ENCODE measurements around the gene FBXO2. TPM values are rescaled to one million over a fixed set of nuclear protein-coding genes. Genes with fewer than 3 reads are reported as not detected.

The FBXO2 gene
- total and polyA plus RNA-seq, 3 donors from 2014 or later: 11.3 to 19.0 (median 17.3) TPM

DNA sequence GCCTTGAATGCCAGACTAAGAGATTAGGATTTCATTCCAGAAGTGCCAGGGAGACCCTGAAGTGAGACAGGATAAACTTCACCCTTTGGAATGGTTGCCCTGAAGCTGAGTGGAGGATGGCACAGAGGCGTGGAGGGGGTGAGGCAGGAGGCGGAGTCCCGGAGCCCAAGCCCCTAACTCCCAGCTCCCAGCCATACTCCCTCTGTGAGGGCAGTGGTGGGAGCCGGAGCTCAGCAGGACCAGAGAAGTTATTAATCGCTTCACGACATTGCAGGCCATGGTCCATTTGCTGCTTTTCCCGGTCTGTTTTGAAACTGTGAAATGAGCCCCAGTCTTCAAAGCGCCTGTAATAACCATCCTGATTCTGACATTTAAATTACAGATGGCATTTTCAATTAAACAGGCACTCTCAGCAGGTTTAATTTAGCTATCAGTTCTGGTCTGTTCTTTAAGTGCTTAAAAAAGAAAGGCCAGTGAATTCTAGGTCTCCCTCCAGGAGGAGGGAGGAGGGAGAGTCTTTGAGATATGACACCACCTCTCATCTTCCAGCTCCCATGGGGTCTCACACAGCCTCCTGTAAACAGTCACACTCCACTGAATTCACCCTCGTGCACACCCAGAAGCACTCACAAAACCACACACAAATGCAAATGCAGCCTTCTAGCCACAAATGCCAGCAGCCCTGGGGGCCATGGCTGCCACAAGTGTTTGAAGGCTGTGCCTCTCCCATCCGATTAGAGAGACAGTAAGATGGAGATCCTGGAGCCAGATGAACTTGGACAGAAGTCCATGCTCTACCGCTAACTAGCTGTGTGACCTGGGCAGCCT is 19.6 kb downstream of the FBXO2 start:
- H3K27ac ChIP-seq: no peak overlapping the region
- no peaks in the 10 kb centered on the region for H3K27me3 ChIP-seq
- H3K9me3 ChIP-seq: no peaks in the 10 kb centered on the region
- TF ChIP-seq POLR2A (IDR thresholded peaks at IDR 0.05): no peak
- TF ChIP-seq, protein P1, sequence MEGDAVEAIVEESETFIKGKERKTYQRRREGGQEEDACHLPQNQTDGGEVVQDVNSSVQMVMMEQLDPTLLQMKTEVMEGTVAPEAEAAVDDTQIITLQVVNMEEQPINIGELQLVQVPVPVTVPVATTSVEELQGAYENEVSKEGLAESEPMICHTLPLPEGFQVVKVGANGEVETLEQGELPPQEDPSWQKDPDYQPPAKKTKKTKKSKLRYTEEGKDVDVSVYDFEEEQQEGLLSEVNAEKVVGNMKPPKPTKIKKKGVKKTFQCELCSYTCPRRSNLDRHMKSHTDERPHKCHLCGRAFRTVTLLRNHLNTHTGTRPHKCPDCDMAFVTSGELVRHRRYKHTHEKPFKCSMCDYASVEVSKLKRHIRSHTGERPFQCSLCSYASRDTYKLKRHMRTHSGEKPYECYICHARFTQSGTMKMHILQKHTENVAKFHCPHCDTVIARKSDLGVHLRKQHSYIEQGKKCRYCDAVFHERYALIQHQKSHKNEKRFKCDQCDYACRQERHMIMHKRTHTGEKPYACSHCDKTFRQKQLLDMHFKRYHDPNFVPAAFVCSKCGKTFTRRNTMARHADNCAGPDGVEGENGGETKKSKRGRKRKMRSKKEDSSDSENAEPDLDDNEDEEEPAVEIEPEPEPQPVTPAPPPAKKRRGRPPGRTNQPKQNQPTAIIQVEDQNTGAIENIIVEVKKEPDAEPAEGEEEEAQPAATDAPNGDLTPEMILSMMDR (IDR thresholded peaks at IDR 0.05): no peak
- DNase-seq: no peak
- no peak overlapping the region for H3K4me3 ChIP-seq
- intact Hi-C loops (cut with DNase I; ENCODE audit: low total_unique reads): no loop called here
- WGBS, 2 donors: 59 to 65% methylated on average over 9 to 11 of the region's 11 CpGs
- no peaks in the 10 kb centered on the region for H3K36me3 ChIP-seq (ENCODE audit: low read depth, missing control alignments)
- no peaks in the 10 kb centered on the region for H3K4me1 ChIP-seq

DNA sequence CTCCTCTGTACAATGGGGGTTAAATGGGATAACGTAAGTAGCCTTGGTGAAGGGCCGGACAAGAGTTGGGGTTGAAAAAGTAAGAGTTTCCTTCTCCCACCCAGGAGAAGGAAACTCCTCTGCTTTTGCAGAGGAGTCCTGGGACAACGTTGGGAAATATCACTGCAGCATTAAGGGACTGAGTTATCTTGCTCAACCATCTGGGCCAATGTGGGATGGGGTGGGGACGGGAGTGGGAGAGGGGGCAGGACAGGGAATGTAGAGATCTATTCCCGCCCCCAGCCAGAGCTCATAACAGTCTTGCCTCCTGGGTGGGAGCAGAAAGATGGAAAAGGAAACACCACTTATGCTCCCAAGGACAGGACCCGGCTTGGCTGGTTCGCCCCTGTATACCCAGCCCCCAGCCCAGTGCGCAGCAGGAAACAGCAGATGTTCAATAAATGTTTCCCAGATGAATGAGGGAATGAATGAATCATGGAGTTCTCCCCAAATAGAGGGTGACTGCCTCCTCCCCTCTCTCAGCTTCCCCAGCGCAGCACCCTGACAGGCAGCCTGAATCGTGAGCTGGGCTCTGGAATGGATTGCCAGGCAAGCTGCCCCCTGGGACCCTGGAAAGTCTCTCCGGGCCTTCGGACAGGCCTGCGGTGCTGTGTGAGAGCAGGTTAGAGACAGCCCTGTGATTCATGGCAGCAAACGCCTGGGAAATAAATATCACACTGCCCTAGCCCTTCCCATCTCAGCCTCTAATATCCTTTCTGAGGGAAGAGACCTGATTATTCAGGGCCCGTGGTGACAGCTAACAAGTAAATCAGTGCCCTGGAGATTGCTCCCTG is 24.8 kb downstream of the FBXO2 start:
- intact Hi-C loops (cut with DNase I; ENCODE audit: low total_unique reads): no loop called here
- no peaks in the 10 kb centered on the region for H3K9me3 ChIP-seq
- no peak for DNase-seq
- no peaks in the 10 kb centered on the region for H3K4me1 ChIP-seq
- H3K27ac ChIP-seq: no peak overlapping the region
- no peak overlapping the region for H3K4me3 ChIP-seq
- 34 to 46% methylated on average over 12 to 15 of the region's 15 CpGs for WGBS, 2 donors
- no peaks in the 10 kb centered on the region for H3K27me3 ChIP-seq
- TF ChIP-seq, protein P1 (IDR thresholded peaks at IDR 0.05): no peak
- TF ChIP-seq POLR2A (IDR thresholded peaks at IDR 0.05): no peak
- H3K36me3 ChIP-seq (ENCODE audit: low read depth, missing control alignments): no peaks in the 10 kb centered on the region

DNA sequence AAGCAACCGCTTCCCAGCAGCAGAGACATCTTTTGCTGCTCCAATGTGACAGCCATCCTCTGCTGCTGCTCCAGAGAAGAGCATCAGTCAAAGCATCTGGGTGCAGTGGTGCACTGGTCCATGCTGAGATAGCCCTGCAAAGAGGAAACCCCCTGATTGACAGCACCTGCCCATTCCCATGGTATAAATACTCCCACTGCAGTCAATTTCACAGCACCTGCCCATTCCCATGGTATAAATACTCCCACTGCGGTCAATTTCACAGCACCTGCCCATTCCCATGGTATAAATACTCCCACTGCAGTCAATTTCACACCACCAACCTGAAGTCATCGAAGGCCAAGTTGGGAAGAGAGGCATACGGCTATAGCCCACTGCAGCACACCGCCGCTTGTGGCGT is 25.5 kb downstream of the FBXO2 start:
- no peak overlapping the region for H3K4me3 ChIP-seq
- H3K27ac ChIP-seq: no peak overlapping the region
- no peaks in the 10 kb centered on the region for H3K27me3 ChIP-seq
- TF ChIP-seq POLR2A (IDR thresholded peaks at IDR 0.05): no peak
- TF ChIP-seq, protein P1 (IDR thresholded peaks at IDR 0.05): no peak
- intact Hi-C loops (cut with DNase I; ENCODE audit: low total_unique reads): no loop called here
- H3K9me3 ChIP-seq: no peaks in the 10 kb centered on the region
- DNase-seq: no peak
- H3K4me1 ChIP-seq: no peaks in the 10 kb centered on the region
- H3K36me3 ChIP-seq (ENCODE audit: low read depth, missing control alignments): no peaks in the 10 kb centered on the region
- WGBS, 2 donors: 90 to 96% methylated on average over 7 of the region's 7 CpGs

DNA sequence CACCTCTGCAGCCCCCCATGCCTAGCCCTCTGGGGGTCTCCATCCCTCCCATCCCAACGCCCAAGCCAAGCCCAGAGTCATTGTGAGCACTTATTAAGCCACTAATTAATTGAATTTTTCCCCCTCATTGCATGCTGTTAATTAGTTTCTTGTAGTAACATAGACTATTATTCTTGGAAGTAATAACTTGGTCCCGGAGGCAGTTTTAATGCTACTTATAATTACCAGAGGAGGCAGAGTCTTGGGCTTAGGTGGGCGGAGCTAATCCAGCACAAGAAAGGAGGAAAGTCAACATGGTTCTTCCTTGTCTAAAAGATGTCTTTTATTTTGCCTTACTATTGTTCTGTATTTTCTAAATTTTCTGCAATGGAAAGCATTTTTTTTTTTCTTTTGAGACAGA is 27.7 kb downstream of the FBXO2 start:
- H3K4me1 ChIP-seq: no peaks in the 10 kb centered on the region
- H3K27me3 ChIP-seq: no peaks in the 10 kb centered on the region
- 63 to 69% methylated on average over 3 of the region's 3 CpGs for WGBS, 2 donors
- intact Hi-C loops (cut with DNase I; ENCODE audit: low total_unique reads): no loop called here
- no peaks in the 10 kb centered on the region for H3K36me3 ChIP-seq (ENCODE audit: low read depth, missing control alignments)
- H3K9me3 ChIP-seq: no peaks in the 10 kb centered on the region
- no peak overlapping the region for H3K4me3 ChIP-seq
- no peak for TF ChIP-seq POLR2A (IDR thresholded peaks at IDR 0.05)
- TF ChIP-seq, protein P1 (IDR thresholded peaks at IDR 0.05): no peak
- no peak for DNase-seq
- H3K27ac ChIP-seq: no peak overlapping the region
